Adrenal gland (tissue), 5 donors: ENCODE results near the gene GLB1L2.

Experiments used
- POLR2A ChIP-seq, 2 donors: fragments of 450-650 bp; IDR thresholded peaks; one replicate each; pipeline ENCODE4 v1.6.1; 2017; ENCODE audit warnings: antibody characterized with exemption in 2 of 2, mild to moderate bottlenecking in 2 of 2, moderate library complexity in 1 of 2
- TF ChIP-seq, protein P1 (sequence below), 6 experiments: fragments of 450-650 bp in 4 of 6; fragments of 200-600 bp in 2 of 6; sonication (generic) in 1 of 6; IDR thresholded peaks; 1 replicate in 5 of 6; 2 replicates in 1 of 6; pipeline versions ENCODE4 v1.5.1 to v1.8.0; 2016 to 2021; ENCODE audit warnings: antibody characterized with exemption in 6 of 6, mild to moderate bottlenecking in 2 of 6, moderate library complexity in 1 of 6
- donor health status: DM: no; HTN: no; CAD: no.

- TF ChIP-seq, protein P1, sequence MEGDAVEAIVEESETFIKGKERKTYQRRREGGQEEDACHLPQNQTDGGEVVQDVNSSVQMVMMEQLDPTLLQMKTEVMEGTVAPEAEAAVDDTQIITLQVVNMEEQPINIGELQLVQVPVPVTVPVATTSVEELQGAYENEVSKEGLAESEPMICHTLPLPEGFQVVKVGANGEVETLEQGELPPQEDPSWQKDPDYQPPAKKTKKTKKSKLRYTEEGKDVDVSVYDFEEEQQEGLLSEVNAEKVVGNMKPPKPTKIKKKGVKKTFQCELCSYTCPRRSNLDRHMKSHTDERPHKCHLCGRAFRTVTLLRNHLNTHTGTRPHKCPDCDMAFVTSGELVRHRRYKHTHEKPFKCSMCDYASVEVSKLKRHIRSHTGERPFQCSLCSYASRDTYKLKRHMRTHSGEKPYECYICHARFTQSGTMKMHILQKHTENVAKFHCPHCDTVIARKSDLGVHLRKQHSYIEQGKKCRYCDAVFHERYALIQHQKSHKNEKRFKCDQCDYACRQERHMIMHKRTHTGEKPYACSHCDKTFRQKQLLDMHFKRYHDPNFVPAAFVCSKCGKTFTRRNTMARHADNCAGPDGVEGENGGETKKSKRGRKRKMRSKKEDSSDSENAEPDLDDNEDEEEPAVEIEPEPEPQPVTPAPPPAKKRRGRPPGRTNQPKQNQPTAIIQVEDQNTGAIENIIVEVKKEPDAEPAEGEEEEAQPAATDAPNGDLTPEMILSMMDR (IDR thresholded peaks at IDR 0.05), result no peak
- TF ChIP-seq POLR2A (IDR thresholded peaks at IDR 0.05), result no peak
These were observed 52.6 kb downstream of the GLB1L2 start for GRCh38 chr11:134384406-134384805.
